ENCODE measurements around the gene PNMT.

Gene PNMT

GRCh38 chr17:39627047-39627711 is 41.1 kb upstream of the PNMT start:
- no peaks in the 10 kb centered on the region for H3K9me3 ChIP-seq (ENCODE audit: severe bottlenecking)
- H3K27ac ChIP-seq: no peak overlapping the region
- H3K27me3 ChIP-seq (ENCODE audit: insufficient read depth, low read depth, severe bottlenecking): peaks cover 4% of the 10 kb centered on the region
- no peak for TF ChIP-seq CTCF (IDR thresholded peaks at IDR 0.05; ENCODE audit: low read depth, low read length)
- no peaks in the 10 kb centered on the region for H3K36me3 ChIP-seq
- no peak for DNase-seq
- peak overlapping the region; percentile 66 for H3K4me3 ChIP-seq (ENCODE audit: low read depth, low read length)

GRCh38 chr17:39627712-39628516 is 40.3 kb upstream of the PNMT start:
- no peak for TF ChIP-seq CTCF (IDR thresholded peaks at IDR 0.05; ENCODE audit: low read depth, low read length)
- Histone ChIP-seq H3K9me3 (ENCODE audit: severe bottlenecking) (no peaks in the 10 kb centered on the region), H3K36me3 (no peaks in the 10 kb centered on the region), H3K27ac (peak overlapping the region; percentile 41), H3K4me3 (ENCODE audit: low read depth, low read length) (peak overlapping the region; percentile 66), H3K27me3 (ENCODE audit: insufficient read depth, low read depth, severe bottlenecking) (peaks cover 4% of the 10 kb centered on the region)
- DNase-seq: peak; percentile 57

GRCh38 chr17:39628655-39629493 is 39.4 kb upstream of the PNMT start:
- no peak for TF ChIP-seq CTCF (IDR thresholded peaks at IDR 0.05; ENCODE audit: low read depth, low read length)

GRCh38 chr17:39629494-39629880 is 38.8 kb upstream of the PNMT start:
- H3K36me3 ChIP-seq: no peaks in the 10 kb centered on the region
- no peak overlapping the region for H3K4me3 ChIP-seq (ENCODE audit: low read depth, low read length)
- DNase-seq: no peak
- H3K9me3 ChIP-seq (ENCODE audit: severe bottlenecking): no peaks in the 10 kb centered on the region
- H3K27me3 ChIP-seq (ENCODE audit: insufficient read depth, low read depth, severe bottlenecking): peaks cover 4% of the 10 kb centered on the region
- no peak for TF ChIP-seq CTCF (IDR thresholded peaks at IDR 0.05; ENCODE audit: low read depth, low read length)
- no peak overlapping the region for H3K27ac ChIP-seq

More at GRCh38 chr17:39628655-39629493, 39.4 kb upstream of the PNMT start:
- H3K27ac ChIP-seq: peak overlapping the region; percentile 41
- H3K36me3 ChIP-seq: no peaks in the 10 kb centered on the region
- H3K9me3 ChIP-seq (ENCODE audit: severe bottlenecking): no peaks in the 10 kb centered on the region
- no peak for DNase-seq
- H3K27me3 ChIP-seq (ENCODE audit: insufficient read depth, low read depth, severe bottlenecking): peaks cover 4% of the 10 kb centered on the region
- peak overlapping the region; percentile 66; the same call in 1 of the 2 replicates for H3K4me3 ChIP-seq (ENCODE audit: low read depth, low read length)

GRCh38 chr17:39629898-39630297 is 38.4 kb upstream of the PNMT start:
- no peak for TF ChIP-seq CTCF (IDR thresholded peaks at IDR 0.05; ENCODE audit: low read depth, low read length)
- H3K27me3 ChIP-seq (ENCODE audit: insufficient read depth, low read depth, severe bottlenecking): peaks cover 4% of the 10 kb centered on the region

More at GRCh38 chr17:39629898-39630297, 38.4 kb upstream of the PNMT start:
- H3K27ac ChIP-seq: no peak overlapping the region
- H3K36me3 ChIP-seq: no peaks in the 10 kb centered on the region
- DNase-seq: no peak
- no peak overlapping the region for H3K4me3 ChIP-seq (ENCODE audit: low read depth, low read length)
- no peaks in the 10 kb centered on the region for H3K9me3 ChIP-seq (ENCODE audit: severe bottlenecking)

Data from WERI-Rb-1 (cell line).